ENCODE results near the gene RAB43.

DNA sequence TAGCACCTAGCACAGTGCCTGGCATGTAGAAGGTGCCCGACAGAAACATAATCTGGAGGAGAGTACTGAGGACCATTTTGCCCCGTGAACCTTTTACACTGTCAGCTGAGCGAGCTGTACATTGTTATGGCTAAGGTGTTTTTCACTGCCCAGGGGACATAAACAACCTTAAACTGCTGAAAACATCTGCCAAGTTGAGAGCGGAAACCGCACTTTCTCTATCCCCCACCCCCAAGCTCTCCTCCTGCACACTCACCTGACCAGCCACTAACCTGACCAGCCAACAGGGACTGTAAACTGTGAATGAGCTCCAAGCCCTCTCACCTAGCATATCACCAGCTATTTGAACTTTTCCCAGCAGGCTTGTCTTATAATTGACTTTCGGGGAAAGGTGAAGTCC lies 17.6 kb downstream of the RAB43 start:
- TF ChIP-seq, protein P1, sequence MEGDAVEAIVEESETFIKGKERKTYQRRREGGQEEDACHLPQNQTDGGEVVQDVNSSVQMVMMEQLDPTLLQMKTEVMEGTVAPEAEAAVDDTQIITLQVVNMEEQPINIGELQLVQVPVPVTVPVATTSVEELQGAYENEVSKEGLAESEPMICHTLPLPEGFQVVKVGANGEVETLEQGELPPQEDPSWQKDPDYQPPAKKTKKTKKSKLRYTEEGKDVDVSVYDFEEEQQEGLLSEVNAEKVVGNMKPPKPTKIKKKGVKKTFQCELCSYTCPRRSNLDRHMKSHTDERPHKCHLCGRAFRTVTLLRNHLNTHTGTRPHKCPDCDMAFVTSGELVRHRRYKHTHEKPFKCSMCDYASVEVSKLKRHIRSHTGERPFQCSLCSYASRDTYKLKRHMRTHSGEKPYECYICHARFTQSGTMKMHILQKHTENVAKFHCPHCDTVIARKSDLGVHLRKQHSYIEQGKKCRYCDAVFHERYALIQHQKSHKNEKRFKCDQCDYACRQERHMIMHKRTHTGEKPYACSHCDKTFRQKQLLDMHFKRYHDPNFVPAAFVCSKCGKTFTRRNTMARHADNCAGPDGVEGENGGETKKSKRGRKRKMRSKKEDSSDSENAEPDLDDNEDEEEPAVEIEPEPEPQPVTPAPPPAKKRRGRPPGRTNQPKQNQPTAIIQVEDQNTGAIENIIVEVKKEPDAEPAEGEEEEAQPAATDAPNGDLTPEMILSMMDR (conservative IDR thresholded peaks at IDR 0.05; ENCODE audit: low read depth, low read length) = no peak
- TF ChIP-seq EZH2 (IDR thresholded peaks at IDR 0.05; ENCODE audit: low read length, unreplicated experiment) = no peak

Measured in PC-3 (cell line).